GM10847 (cell line): ENCODE data around the gene LIPI.

ENCODE experiments used
- POLR2A ChIP-seq: IDR thresholded peaks from 2 replicates; pipeline ENCODE4 v1.6.1; 2011; ENCODE audit not compliant: insufficient read length; ENCODE audit errors: extremely low read depth

LIPI gene

GRCh38 chr21:14143999-14144398 is 66.8 kb downstream of the LIPI start:
- no peak for TF ChIP-seq POLR2A

- TF ChIP-seq POLR2A: no peak
Measured at GRCh38 chr21:14124266-14124665, 86.5 kb downstream of the LIPI start.

GRCh38 chr21:14121719-14122118 is 89.0 kb downstream of the LIPI start:
- no peak for TF ChIP-seq POLR2A

- no peak for TF ChIP-seq POLR2A
Measured at GRCh38 chr21:14120091-14120734, 90.5 kb downstream of the LIPI start.

- TF ChIP-seq POLR2A: no peak
Measured at GRCh38 chr21:14119038-14119437, 91.7 kb downstream of the LIPI start.

GRCh38 chr21:14116080-14116481 is 94.7 kb downstream of the LIPI start:
- no peak for TF ChIP-seq POLR2A

- TF ChIP-seq POLR2A: no peak
Measured at GRCh38 chr21:14115646-14116045, 95.1 kb downstream of the LIPI start.

GRCh38 chr21:14114251-14114650 is 96.5 kb downstream of the LIPI start:
- no peak for TF ChIP-seq POLR2A

- no peak for TF ChIP-seq POLR2A
Measured at GRCh38 chr21:14099570-14099969, 111.2 kb downstream of the LIPI start.

GRCh38 chr21:14097881-14098499 is 112.8 kb downstream of the LIPI start:
- TF ChIP-seq POLR2A: no peak

GRCh38 chr21:14096577-14096976 is 114.2 kb downstream of the LIPI start:
- TF ChIP-seq POLR2A: no peak

DNA sequence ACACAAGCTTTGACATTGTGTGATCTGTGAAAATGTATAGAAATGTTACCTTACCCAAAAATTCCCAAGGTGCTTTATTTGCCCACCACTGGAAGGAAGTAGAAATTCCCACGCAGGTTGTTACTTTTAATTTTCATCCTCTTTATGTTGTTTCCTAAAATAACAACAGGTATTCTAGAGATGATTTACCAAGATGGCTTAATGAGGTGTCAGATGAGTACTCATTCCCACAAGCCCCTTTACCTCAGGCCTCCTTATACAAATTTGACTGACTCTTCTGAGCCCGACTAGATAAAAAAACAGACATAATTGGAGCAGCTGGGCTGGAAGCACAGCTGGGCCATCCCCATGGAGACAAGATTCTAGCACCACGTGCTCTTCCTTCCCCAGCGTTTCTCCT is 114.6 kb downstream of the LIPI start:
- TF ChIP-seq POLR2A: no peak

DNA sequence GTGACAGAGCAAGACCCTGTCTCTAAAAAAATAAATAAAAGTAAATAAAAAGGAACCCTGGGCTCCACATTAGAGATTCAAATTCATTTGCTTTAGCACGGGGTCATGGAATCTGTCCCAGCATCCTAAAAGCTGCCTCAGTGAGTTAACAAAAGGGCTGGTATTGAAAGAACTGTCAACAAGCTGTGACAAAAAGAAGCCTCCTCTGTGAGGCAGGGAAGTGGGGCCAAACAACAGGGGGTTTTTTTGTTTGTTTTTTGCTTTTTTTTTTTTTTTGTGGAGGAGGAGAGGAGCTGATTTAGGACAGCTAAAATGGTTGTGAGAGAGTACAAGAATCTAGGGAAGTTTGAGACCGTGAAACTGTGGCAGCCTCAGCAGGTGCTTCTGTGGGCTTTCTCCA is 115.7 kb downstream of the LIPI start:
- no peak for TF ChIP-seq POLR2A

- no peak for TF ChIP-seq POLR2A
Measured at GRCh38 chr21:14092834-14093560, 117.8 kb downstream of the LIPI start.

DNA sequence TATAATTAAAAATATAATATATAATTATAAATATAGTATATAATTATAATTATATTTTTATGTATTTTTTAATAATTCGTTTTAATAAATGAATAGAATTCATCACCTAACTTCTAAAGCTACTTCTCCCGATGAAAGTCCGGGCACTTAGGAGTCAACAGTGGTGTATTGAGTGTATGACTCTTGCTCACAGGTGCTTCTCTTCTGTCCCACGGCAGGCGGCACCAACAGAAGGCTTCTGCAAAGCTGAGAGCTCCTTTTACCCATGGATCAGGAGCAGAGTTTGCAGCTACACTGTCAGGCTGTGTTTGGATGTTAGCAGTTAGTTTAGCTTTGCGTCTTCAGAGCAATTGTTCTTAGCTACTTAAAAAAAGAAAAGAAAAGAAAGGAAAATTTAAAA is 122.4 kb downstream of the LIPI start:
- TF ChIP-seq POLR2A: no peak

- TF ChIP-seq POLR2A: no peak
Measured at GRCh38 chr21:14086553-14086952, 124.2 kb downstream of the LIPI start.

- TF ChIP-seq POLR2A: no peak
Measured at GRCh38 chr21:14084701-14085100, 126.1 kb downstream of the LIPI start.

DNA sequence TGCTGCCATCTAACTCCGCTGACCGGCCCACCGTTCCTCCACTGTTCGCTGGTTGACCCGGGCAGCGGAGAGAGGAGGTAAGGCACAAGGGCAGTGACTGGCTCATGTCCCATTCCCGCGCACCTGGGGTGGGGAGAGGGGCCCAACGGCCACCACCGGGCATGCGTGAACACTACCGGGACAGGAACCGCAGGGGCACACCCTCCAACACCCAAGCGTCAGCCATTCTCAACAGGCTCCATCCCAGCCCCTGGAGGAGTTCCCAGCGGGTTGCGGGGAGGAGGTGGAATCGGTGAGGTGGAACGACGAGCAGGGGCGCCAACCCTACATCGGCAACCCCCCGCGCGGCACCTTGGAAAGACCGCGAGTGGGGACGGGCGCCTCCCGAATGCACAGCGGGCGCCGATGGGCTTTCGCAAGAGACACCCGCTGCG is 126.7 kb downstream of the LIPI start:
- TF ChIP-seq POLR2A: no peak
